Trophoblast cell (in vitro differentiated cells and primary cell): ENCODE results near the gene ATP6V0A4.
"Not testable (repeated sequence)": the region's sequence is repeated elsewhere in the genome, so short reads cannot be mapped to it uniquely, and the experiment has no call there.

Experiments used
- DNase-seq, 2 donors: peaks; one replicate each; pipeline ENCODE4 v3.0.0-alpha.2; 2016
- H2AFZ ChIP-seq: 2 replicates; pipeline ENCODE4 v1.6.1; 2013; ENCODE audit warnings: low read length, moderate library complexity, mild to moderate bottlenecking; ENCODE audit not compliant: insufficient read depth, poor library complexity
- H2AK5ac ChIP-seq: 2 replicates; pipeline ENCODE4 v1.6.1; 2013; ENCODE audit warnings: mild to moderate bottlenecking, low read length
- H2BK120ac ChIP-seq: 2 replicates; pipeline ENCODE4 v1.6.1; 2013; ENCODE audit warnings: low read length, mild to moderate bottlenecking, moderate library complexity; ENCODE audit not compliant: insufficient read depth, poor library complexity
- H2BK12ac ChIP-seq: 2 replicates; pipeline ENCODE4 v1.6.1; 2013; ENCODE audit warnings: mild to moderate bottlenecking, low read length, moderate library complexity
- H2BK5ac ChIP-seq: 2 replicates; pipeline ENCODE4 v1.6.1; 2013; ENCODE audit warnings: low read length, low read depth, moderate library complexity, mild to moderate bottlenecking; ENCODE audit not compliant: poor library complexity
- H3K14ac ChIP-seq: 2 replicates; pipeline ENCODE4 v1.6.1; 2013; ENCODE audit warnings: mild to moderate bottlenecking, low read length
- H3K18ac ChIP-seq: 2 replicates; pipeline ENCODE4 v1.6.1; 2013; ENCODE audit warnings: mild to moderate bottlenecking, low read length
- H3K23ac ChIP-seq: 2 replicates; pipeline ENCODE4 v1.6.1; 2013; ENCODE audit warnings: low read length
- H3K27ac ChIP-seq: 2 replicates; pipeline ENCODE4 v1.5.1; 2013; ENCODE audit warnings: low read depth, mild to moderate bottlenecking, inconsistent platforms, low read length, moderate library complexity
- H3K27me3 ChIP-seq: 2 replicates; pipeline ENCODE4 v1.6.1; 2013; ENCODE audit warnings: inconsistent platforms, mild to moderate bottlenecking, low read length, moderate library complexity; ENCODE audit not compliant: insufficient read depth
- H3K36me3 ChIP-seq, 2 experiments: 1 replicate in 1 of 2; 2 replicates in 1 of 2; pipeline ENCODE4 v1.6.1; 2013; ENCODE audit warnings: low read length in 2 of 2, mild to moderate bottlenecking in 2 of 2, moderate library complexity in 1 of 2; ENCODE audit not compliant: insufficient read depth in 2 of 2, control insufficient read depth in 1 of 2
- H3K4ac ChIP-seq: 2 replicates; pipeline ENCODE4 v1.6.1; 2013; ENCODE audit warnings: low read depth, mild to moderate bottlenecking, low read length, moderate library complexity
- H3K4me1 ChIP-seq, 2 experiments: 1 replicate in 1 of 2; 2 replicates in 1 of 2; pipeline ENCODE4 v1.6.1; 2013; ENCODE audit warnings: low read length in 2 of 2, mild to moderate bottlenecking in 2 of 2, moderate library complexity in 1 of 2; ENCODE audit not compliant: insufficient read depth in 2 of 2, control insufficient read depth in 1 of 2
- H3K4me2 ChIP-seq: 2 replicates; pipeline ENCODE4 v1.6.1; 2013; ENCODE audit warnings: inconsistent platforms, mild to moderate bottlenecking, low read length, moderate library complexity
- H3K4me3 ChIP-seq: 2 replicates; pipeline ENCODE4 v1.5.1; 2013; ENCODE audit warnings: mild to moderate bottlenecking, low read depth, low read length, inconsistent platforms
- H3K79me1 ChIP-seq: one replicate; pipeline ENCODE4 v1.6.1; 2013; ENCODE audit warnings: low read length
- H3K79me2 ChIP-seq: 2 replicates; pipeline ENCODE4 v1.6.1; 2013; ENCODE audit warnings: low read length, mild to moderate bottlenecking; ENCODE audit not compliant: control insufficient read depth, insufficient read depth, poor library complexity
- H3K9ac ChIP-seq: 2 replicates; pipeline ENCODE4 v1.6.1; 2013; ENCODE audit warnings: mild to moderate bottlenecking, low read length
- H3K9me3 ChIP-seq: 2 replicates; pipeline ENCODE4 v1.6.1; 2013; ENCODE audit warnings: low read depth, mild to moderate bottlenecking, control low read depth, inconsistent platforms, low read length; ENCODE audit not compliant: insufficient read depth
- H4K12ac ChIP-seq: 2 replicates; pipeline ENCODE4 v1.6.1; 2013; ENCODE audit warnings: low read depth, mild to moderate bottlenecking, low read length, moderate library complexity
- H4K8ac ChIP-seq: 2 replicates; pipeline ENCODE4 v1.6.1; 2013; ENCODE audit warnings: low read depth, mild to moderate bottlenecking, low read length, moderate library complexity
- H4K91ac ChIP-seq: one replicate; pipeline ENCODE4 v1.6.1; 2013; ENCODE audit warnings: low read depth, mild to moderate bottlenecking, low read length, moderate library complexity
- WGBS: extraction: QIAGEN DNeasy Blood & Tissue Kit; methylation state at CpG from one replicate; pipeline ENCODE4 v1.1.7; 2013; ENCODE audit warnings: missing lambda C conversion rate; ENCODE audit not compliant: insufficient read length, insufficient coverage; ENCODE audit errors: extremely low coverage; 5-methylcytosine and 5-hydroxymethylcytosine counted together

Gene ATP6V0A4

DNA sequence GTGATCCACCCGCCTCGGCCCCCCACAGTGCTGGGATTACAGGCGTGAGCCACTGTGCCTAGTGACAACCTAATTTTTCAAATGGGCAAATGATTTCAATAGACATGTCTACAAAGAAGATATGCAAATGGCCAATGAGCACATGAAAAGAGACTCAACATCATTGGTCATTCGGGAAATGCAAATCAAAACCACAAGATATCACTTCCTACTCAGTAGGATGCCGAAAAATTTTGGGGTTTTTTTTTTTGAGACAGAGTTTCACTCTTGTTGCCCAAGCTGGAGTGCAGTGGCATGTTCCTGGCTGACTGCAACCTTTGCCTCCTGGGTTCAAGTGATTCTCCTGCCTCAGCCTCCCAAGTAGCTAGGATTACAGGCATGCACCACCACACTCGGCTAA is 110.0 kb downstream of the ATP6V0A4 start:
- not testable (repeated sequence) for H4K91ac ChIP-seq, H2BK5ac ChIP-seq, H3K4me1 ChIP-seq, H3K79me1 ChIP-seq, DNase-seq, H3K79me2 ChIP-seq, H3K4me2 ChIP-seq, H2AK5ac ChIP-seq, H3K4me3 ChIP-seq, H2BK120ac ChIP-seq, H4K8ac ChIP-seq, H2BK12ac ChIP-seq, H3K36me3 ChIP-seq, H4K12ac ChIP-seq, H3K9ac ChIP-seq, H3K27me3 ChIP-seq, H3K27ac ChIP-seq, H3K23ac ChIP-seq, H3K18ac ChIP-seq, H2AFZ ChIP-seq, H3K9me3 ChIP-seq, H3K14ac ChIP-seq, H3K4ac ChIP-seq
- no CpG with 5 or more reads among the region's 6 CpGs for WGBS

DNA sequence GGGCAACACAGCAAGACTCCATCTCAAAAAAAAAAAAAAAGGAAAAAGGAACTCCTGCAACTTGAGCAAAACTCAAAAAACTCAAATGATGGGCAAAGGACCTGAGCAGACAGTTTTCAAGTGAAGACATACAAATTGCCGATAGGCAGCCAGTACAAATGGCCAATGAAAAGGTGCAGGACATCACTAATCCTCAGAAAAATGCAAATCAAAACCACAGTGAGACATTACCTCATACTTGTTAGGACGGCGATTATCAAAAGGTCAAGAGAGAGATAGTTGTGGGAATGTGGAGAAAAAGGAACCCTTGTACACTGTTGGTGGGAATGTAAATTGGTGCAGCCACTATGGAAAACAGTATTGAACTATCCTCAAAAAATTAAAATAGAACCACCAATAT is 113.7 kb downstream of the ATP6V0A4 start:
- Histone ChIP-seq H3K4ac (no peak overlapping the region), H4K8ac (no peak overlapping the region), H3K36me3 (no peaks in the 10 kb centered on the region), H3K14ac (no peak overlapping the region), H4K12ac (no peak overlapping the region), H2BK12ac (no peak overlapping the region), H3K23ac (no peak overlapping the region), H3K79me2 (no peaks in the 10 kb centered on the region), H3K9me3 (no peaks in the 10 kb centered on the region), H3K4me3 (no peak overlapping the region), H3K27me3 (no peaks in the 10 kb centered on the region), H4K91ac (no peak overlapping the region), H3K9ac (no peak overlapping the region), H3K79me1 (no peaks in the 10 kb centered on the region), H3K4me2 (no peak overlapping the region), H2BK120ac (no peak overlapping the region), H2BK5ac (no peak overlapping the region), H3K27ac (no peak overlapping the region), H3K4me1 (no peaks in the 10 kb centered on the region), H2AFZ (no peak overlapping the region), H3K18ac (no peak overlapping the region), H2AK5ac (no peak overlapping the region)
- WGBS = no CpG with 5 or more reads among the region's 3 CpGs
- no peak for DNase-seq

DNA sequence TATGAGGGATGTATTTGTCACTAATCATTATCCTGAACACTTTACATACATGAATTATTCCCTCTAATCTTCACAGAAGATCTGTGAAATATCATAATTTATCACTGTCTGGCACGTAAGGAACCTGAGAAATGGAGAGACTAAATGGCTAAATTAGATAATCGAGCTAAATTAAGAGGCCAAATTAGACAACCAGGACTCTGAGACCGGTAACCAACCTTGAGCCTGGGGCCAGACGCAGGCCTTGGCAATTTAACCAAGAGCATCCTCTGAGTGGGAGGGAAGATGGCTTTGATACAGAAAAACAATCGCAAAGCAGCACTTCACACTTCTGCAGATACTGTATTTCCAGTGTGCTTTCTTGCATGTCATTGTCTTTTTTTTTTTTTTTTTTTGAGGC is 118.2 kb downstream of the ATP6V0A4 start:
- no CpG with 5 or more reads among the region's 5 CpGs for WGBS
- no peak overlapping the region for H3K23ac ChIP-seq
- no peak overlapping the region for H2AFZ ChIP-seq
- no peak overlapping the region for H3K9ac ChIP-seq
- no peak overlapping the region for H2AK5ac ChIP-seq
- no peaks in the 10 kb centered on the region for H3K27me3 ChIP-seq
- H3K4me3 ChIP-seq = no peak overlapping the region
- no peaks in the 10 kb centered on the region for H3K36me3 ChIP-seq
- no peaks in the 10 kb centered on the region for H3K79me2 ChIP-seq
- no peaks in the 10 kb centered on the region for H3K4me1 ChIP-seq
- no peaks in the 10 kb centered on the region for H3K79me1 ChIP-seq
- H3K18ac ChIP-seq = no peak overlapping the region
- H3K14ac ChIP-seq = no peak overlapping the region
- DNase-seq = no peak
- H3K27ac ChIP-seq = no peak overlapping the region
- H2BK5ac ChIP-seq = no peak overlapping the region
- H4K12ac ChIP-seq = no peak overlapping the region
- H3K4ac ChIP-seq = no peak overlapping the region
- no peak overlapping the region for H3K4me2 ChIP-seq
- H4K91ac ChIP-seq = no peak overlapping the region
- no peak overlapping the region for H4K8ac ChIP-seq
- no peak overlapping the region for H2BK120ac ChIP-seq
- no peak overlapping the region for H2BK12ac ChIP-seq
- no peaks in the 10 kb centered on the region for H3K9me3 ChIP-seq

DNA sequence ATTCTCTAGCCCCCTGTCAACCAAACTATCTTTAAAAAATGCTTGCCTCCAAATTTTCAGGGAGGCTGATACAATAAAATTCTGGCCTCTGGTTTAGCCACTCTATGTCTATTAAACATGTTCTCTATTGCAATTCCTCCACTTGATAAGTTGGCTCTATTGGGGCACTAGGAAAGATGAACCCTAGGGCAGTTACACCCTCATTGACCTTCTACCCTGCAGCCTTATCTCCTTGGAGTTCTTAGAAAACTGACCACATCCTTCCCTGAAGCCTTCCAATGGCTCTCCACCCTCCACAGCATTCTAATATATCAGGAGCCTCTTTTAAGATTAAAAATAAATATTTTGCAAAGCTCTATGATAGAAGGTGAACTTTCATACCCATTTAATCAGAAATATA is 127.4 kb downstream of the ATP6V0A4 start:
- no peak overlapping the region for H4K12ac ChIP-seq
- peaks cover 0 to 6% of the 10 kb centered on the region in 2 experiments for H3K4me1 ChIP-seq
- no peaks in the 10 kb centered on the region for H3K27me3 ChIP-seq
- no peak overlapping the region for H4K8ac ChIP-seq
- DNase-seq = no peak
- peaks cover 2% of the 10 kb centered on the region for H3K79me2 ChIP-seq
- H3K9ac ChIP-seq = no peak overlapping the region
- no peak overlapping the region for H3K27ac ChIP-seq
- no peak overlapping the region for H2AFZ ChIP-seq
- no peak overlapping the region for H2BK12ac ChIP-seq
- no peak overlapping the region for H3K4ac ChIP-seq
- no peak overlapping the region for H3K18ac ChIP-seq
- peaks cover 26% of the 10 kb centered on the region for H3K79me1 ChIP-seq
- H4K91ac ChIP-seq = no peak overlapping the region
- H3K23ac ChIP-seq = no peak overlapping the region
- no peak overlapping the region for H3K14ac ChIP-seq
- no peak overlapping the region for H2AK5ac ChIP-seq
- peaks cover 5% of the 10 kb centered on the region for H3K9me3 ChIP-seq
- H2BK5ac ChIP-seq = no peak overlapping the region
- H3K4me3 ChIP-seq = no peak overlapping the region
- no peak overlapping the region for H2BK120ac ChIP-seq
- no peaks in the 10 kb centered on the region for H3K36me3 ChIP-seq
- no peak overlapping the region for H3K4me2 ChIP-seq
